Activated CD8-positive, alpha-beta T cell treated with anti-CD3 and anti-CD28 coated beads for 36 hours (primary cell): Measurements from ENCODE around the gene GPC6. TPM values are rescaled to one million over a fixed set of nuclear protein-coding genes. Genes with fewer than 3 reads are reported as not detected.

Source experiments
- ATAC-seq: fragments of 200-7000 bp; cut with Tn5 transposase; one replicate; pipeline ENCODE4 v1.10.0; 2021; ENCODE audit warnings: mild to moderate bottlenecking, moderate library complexity
- CTCF ChIA-PET: fragments of 350-600 bp; sonication (Branson Sonifier 250); formaldehyde crosslinking; loops from one replicate; lab custom pipeline; 2021; ENCODE audit warnings: antibody characterized with exemption; lab: Charles Lee
- POLR2A ChIA-PET: fragments of 350-600 bp; sonication (Branson Sonifier 250); formaldehyde crosslinking; loops from one replicate; lab custom pipeline; 2021; ENCODE audit warnings: antibody characterized with exemption; lab: Charles Lee
- DNase-seq: peaks from one replicate; pipeline ENCODE4 v3.0.0-alpha.2; 2020
- H3K27ac Mint-ChIP-seq: one replicate; pipeline ENCODE4 v1.8.0; 2021; ENCODE audit warnings: mild to moderate bottlenecking, mixed read lengths
- H3K27me3 Mint-ChIP-seq: one replicate; pipeline ENCODE4 v1.8.0; 2021; ENCODE audit warnings: mixed read lengths
- H3K36me3 Mint-ChIP-seq: one replicate; pipeline ENCODE4 v1.8.0; 2021; ENCODE audit warnings: low read depth, mixed read lengths
- H3K4me1 Mint-ChIP-seq: one replicate; pipeline ENCODE4 v1.8.0; 2021; ENCODE audit warnings: low read depth, mixed read lengths
- H3K4me3 Mint-ChIP-seq: one replicate; pipeline ENCODE4 v1.8.0; 2021; ENCODE audit warnings: mild to moderate bottlenecking, moderate library complexity, mixed read lengths
- H3K9me3 Mint-ChIP-seq: one replicate; pipeline ENCODE4 v1.8.0; 2021; ENCODE audit warnings: mixed read lengths
- CTCF ChIP-seq: fragments of 200-600 bp; IDR thresholded peaks from one replicate; pipeline ENCODE4 v1.8.0; 2022; ENCODE audit warnings: antibody characterized with exemption, mild to moderate bottlenecking
- intact Hi-C: fragments of 100-400 bp; cut with micrococcal nuclease; formaldehyde crosslinking; loops from one replicate; pipeline ENCODE4 v1.10.0; 2022
- total RNA-seq, 2 experiments: library from RNA; stranded (reverse); gene quantifications; one replicate each; pipeline ENCODE4 v1.2.3, GENCODE V29; 2021

The GPC6 gene
- total RNA-seq, 2 experiments from 2014 or later, result not detected

- CTCF ChIA-PET, result no interaction called here
- no peak overlapping the region for H3K4me3 Mint-ChIP-seq
- peaks cover 6% of the 10 kb centered on the region for H3K4me1 Mint-ChIP-seq
- H3K36me3 Mint-ChIP-seq, result no peaks in the 10 kb centered on the region
- TF ChIP-seq CTCF, result no peak
- no peaks in the 10 kb centered on the region for H3K27me3 Mint-ChIP-seq
- intact Hi-C loops, result no loop called here
- ATAC-seq (no peak), DNase-seq (no peak)
- H3K9me3 Mint-ChIP-seq, result peaks cover 6% of the 10 kb centered on the region
- H3K27ac Mint-ChIP-seq, result no peak overlapping the region
- POLR2A ChIA-PET, result no interaction called here
Observed at GRCh38 chr13:94181461-94182107, 955.0 kb downstream of the GPC6 start.

GRCh38 chr13:94182185-94182761 lies 955.7 kb downstream of the GPC6 start:
- ChIA-PET CTCF (no interaction called here), POLR2A (no interaction called here)
- Mint-ChIP-seq H3K27ac (no peak overlapping the region), H3K36me3 (no peaks in the 10 kb centered on the region), H3K4me3 (no peak overlapping the region), H3K27me3 (no peaks in the 10 kb centered on the region), H3K9me3 (peaks cover 6% of the 10 kb centered on the region), H3K4me1 (peaks cover 6% of the 10 kb centered on the region)
- ATAC-seq, result no peak
- no peak for TF ChIP-seq CTCF
- DNase-seq, result no peak
- intact Hi-C loops, result no loop called here

- POLR2A ChIA-PET, result no interaction called here
Observed at GRCh38 chr13:94186470-94186869, 959.9 kb downstream of the GPC6 start.

GRCh38 chr13:94188201-94188854 lies 961.7 kb downstream of the GPC6 start:
- no peak overlapping the region for H3K27ac Mint-ChIP-seq
- no peaks in the 10 kb centered on the region for H3K27me3 Mint-ChIP-seq
- no peak for ATAC-seq
- H3K9me3 Mint-ChIP-seq, result peaks cover 6% of the 10 kb centered on the region
- H3K36me3 Mint-ChIP-seq, result no peaks in the 10 kb centered on the region
- no peak for TF ChIP-seq CTCF
- peaks cover 3% of the 10 kb centered on the region for H3K4me1 Mint-ChIP-seq
- no peak overlapping the region for H3K4me3 Mint-ChIP-seq
- no peak for DNase-seq
- ChIA-PET POLR2A (no interaction called here), CTCF (no interaction called here)
- intact Hi-C loops, result no loop called here

More at GRCh38 chr13:94186470-94186869, 959.9 kb downstream of the GPC6 start:
- Mint-ChIP-seq H3K4me3 (no peak overlapping the region), H3K36me3 (no peaks in the 10 kb centered on the region), H3K27ac (no peak overlapping the region), H3K9me3 (peaks cover 6% of the 10 kb centered on the region), H3K27me3 (no peaks in the 10 kb centered on the region), H3K4me1 (no peaks in the 10 kb centered on the region)
- no peak for ATAC-seq
- no peak for DNase-seq
- intact Hi-C loops, result no loop called here
- CTCF ChIA-PET, result interaction anchor here (1.0 kb wide), 1 partner anchor 9 kb away, joined by 3 read pairs; no protein-coding TSS in a partner anchor
- TF ChIP-seq CTCF, result no peak
